KMS-11 (cell line): ENCODE results near the gene CD86.

Experiments used
- H2AFZ ChIP-seq: fragments of 200-600 bp; sonication (generic); 2 replicates; pipeline ENCODE4 v1.6.1; 2016; ENCODE audit warnings: antibody characterized with exemption, mixed run types, low read depth
- H3K27ac ChIP-seq: fragments of 200-600 bp; sonication (generic); 2 replicates; pipeline ENCODE4 v1.6.1; 2016; ENCODE audit warnings: mild to moderate bottlenecking, mixed run types
- H3K27me3 ChIP-seq: fragments of 200-600 bp; sonication (generic); 2 replicates; pipeline ENCODE4 v1.6.1; 2017; ENCODE audit warnings: mild to moderate bottlenecking, low read depth, mixed run types, moderate library complexity; ENCODE audit not compliant: insufficient read depth
- H3K36me3 ChIP-seq: fragments of 200-600 bp; sonication (generic); 2 replicates; pipeline ENCODE4 v1.6.1; 2017; ENCODE audit warnings: mild to moderate bottlenecking, mixed run types; ENCODE audit not compliant: insufficient read depth
- H3K4me1 ChIP-seq: fragments of 200-600 bp; sonication (generic); 2 replicates; pipeline ENCODE4 v1.6.1; 2016; ENCODE audit warnings: mild to moderate bottlenecking, low read depth, mixed run types; ENCODE audit not compliant: poor library complexity, severe bottlenecking
- H3K4me2 ChIP-seq: fragments of 200-600 bp; sonication (generic); 2 replicates; pipeline ENCODE4 v1.7.0; 2016; ENCODE audit warnings: mild to moderate bottlenecking, mixed run types
- H3K4me3 ChIP-seq: fragments of 200-600 bp; sonication (generic); IDR thresholded peaks from 2 replicates; pipeline ENCODE4 v1.6.1; 2017; ENCODE audit warnings: low read depth, low read length, mixed read lengths; ENCODE audit not compliant: insufficient read depth
- H3K79me2 ChIP-seq: fragments of 200-600 bp; sonication (generic); 2 replicates; pipeline ENCODE4 v1.6.1; 2016; ENCODE audit warnings: low read depth, mixed run types; ENCODE audit not compliant: insufficient read depth
- H3K9ac ChIP-seq: fragments of 200-600 bp; sonication (generic); 2 replicates; pipeline ENCODE4 v1.6.1; 2016; ENCODE audit warnings: mild to moderate bottlenecking, mixed run types
- H4K20me1 ChIP-seq: fragments of 200-600 bp; sonication (generic); 2 replicates; pipeline ENCODE4 v1.6.1; 2016; ENCODE audit warnings: mild to moderate bottlenecking, mixed run types; ENCODE audit not compliant: insufficient read depth
- TF ChIP-seq, protein P1 (sequence below): fragments of 200-600 bp; sonication (generic); conservative IDR thresholded peaks from 2 replicates; pipeline ENCODE4 v1.6.1; 2017; ENCODE audit warnings: low read depth, mild to moderate bottlenecking, antibody characterized with exemption, low read length, moderate library complexity, mixed read lengths

The CD86 gene, protein sequence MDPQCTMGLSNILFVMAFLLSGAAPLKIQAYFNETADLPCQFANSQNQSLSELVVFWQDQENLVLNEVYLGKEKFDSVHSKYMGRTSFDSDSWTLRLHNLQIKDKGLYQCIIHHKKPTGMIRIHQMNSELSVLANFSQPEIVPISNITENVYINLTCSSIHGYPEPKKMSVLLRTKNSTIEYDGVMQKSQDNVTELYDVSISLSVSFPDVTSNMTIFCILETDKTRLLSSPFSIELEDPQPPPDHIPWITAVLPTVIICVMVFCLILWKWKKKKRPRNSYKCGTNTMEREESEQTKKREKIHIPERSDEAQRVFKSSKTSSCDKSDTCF

DNA sequence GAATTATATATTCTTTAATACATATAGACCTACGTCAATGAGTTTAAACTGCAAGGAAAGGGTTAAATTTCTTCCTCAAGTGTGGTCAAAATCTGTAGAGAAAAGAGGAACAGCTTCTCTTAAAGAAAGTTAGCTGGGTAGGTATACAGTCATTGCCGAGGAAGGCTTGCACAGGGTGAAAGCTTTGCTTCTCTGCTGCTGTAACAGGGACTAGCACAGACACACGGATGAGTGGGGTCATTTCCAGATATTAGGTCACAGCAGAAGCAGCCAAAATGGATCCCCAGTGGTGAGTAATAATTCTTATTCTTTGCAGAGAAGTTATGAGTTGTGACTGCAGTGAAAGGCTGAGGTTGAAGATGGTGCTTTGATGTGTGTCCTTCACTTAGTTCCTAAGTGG is at the start of gene CD86:
CD86 (plus strand) TSS at position 148 of the 400 bp plus-strand sequence; CDS start at position 276, 128 bp downstream.
- TF ChIP-seq, protein P1, sequence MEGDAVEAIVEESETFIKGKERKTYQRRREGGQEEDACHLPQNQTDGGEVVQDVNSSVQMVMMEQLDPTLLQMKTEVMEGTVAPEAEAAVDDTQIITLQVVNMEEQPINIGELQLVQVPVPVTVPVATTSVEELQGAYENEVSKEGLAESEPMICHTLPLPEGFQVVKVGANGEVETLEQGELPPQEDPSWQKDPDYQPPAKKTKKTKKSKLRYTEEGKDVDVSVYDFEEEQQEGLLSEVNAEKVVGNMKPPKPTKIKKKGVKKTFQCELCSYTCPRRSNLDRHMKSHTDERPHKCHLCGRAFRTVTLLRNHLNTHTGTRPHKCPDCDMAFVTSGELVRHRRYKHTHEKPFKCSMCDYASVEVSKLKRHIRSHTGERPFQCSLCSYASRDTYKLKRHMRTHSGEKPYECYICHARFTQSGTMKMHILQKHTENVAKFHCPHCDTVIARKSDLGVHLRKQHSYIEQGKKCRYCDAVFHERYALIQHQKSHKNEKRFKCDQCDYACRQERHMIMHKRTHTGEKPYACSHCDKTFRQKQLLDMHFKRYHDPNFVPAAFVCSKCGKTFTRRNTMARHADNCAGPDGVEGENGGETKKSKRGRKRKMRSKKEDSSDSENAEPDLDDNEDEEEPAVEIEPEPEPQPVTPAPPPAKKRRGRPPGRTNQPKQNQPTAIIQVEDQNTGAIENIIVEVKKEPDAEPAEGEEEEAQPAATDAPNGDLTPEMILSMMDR = no peak
- peak within 1 kb of the TSS; percentile 18; the same call in 1 of the 2 replicates for H3K4me2 ChIP-seq
- H4K20me1 ChIP-seq = no peaks in the 10 kb centered on the region
- no peaks in the 10 kb centered on the region for H3K79me2 ChIP-seq
- H3K4me1 ChIP-seq = peaks cover 17% of the 10 kb centered on the region
- no peak within 1 kb of the TSS for H3K27ac ChIP-seq
- no peak within 1 kb of the TSS for H2AFZ ChIP-seq
- no peak within 1 kb of the TSS for H3K9ac ChIP-seq
- H3K4me3 ChIP-seq = no peak within 1 kb of the TSS
- H3K36me3 ChIP-seq = no peaks in the 10 kb centered on the region
- H3K27me3 ChIP-seq = no peaks in the 10 kb centered on the region

DNA sequence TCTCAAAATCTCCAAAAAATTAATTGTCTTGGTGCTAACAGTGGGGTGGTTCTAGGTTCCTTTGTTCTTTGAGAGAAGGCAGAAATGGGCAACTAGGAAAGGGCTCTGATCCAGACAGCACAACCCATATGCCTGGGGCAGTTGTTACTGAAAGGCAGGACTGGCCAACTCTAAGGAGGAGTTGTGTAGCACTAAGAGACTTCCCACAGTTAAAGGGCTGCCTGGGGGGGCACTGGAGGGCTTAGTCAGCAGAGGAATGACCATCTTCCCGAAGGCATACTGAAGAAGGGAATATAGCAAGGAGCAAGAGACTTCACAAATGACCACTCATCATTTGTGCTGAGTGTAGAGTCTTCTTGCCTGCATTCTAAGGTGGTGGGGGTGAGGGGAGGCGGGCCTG is 48.9 kb upstream of the CD86 start:
- peaks cover 50% of the 10 kb centered on the region for H3K4me1 ChIP-seq
- no peaks in the 10 kb centered on the region for H3K79me2 ChIP-seq
- H3K27me3 ChIP-seq = no peaks in the 10 kb centered on the region
- no peak overlapping the region for H3K9ac ChIP-seq
- TF ChIP-seq, protein P1 = no peak
- H2AFZ ChIP-seq = no peak overlapping the region
- no peaks in the 10 kb centered on the region for H4K20me1 ChIP-seq
- no peak overlapping the region for H3K4me3 ChIP-seq
- no peak overlapping the region for H3K4me2 ChIP-seq
- peak overlapping the region; percentile 81; the same call in 1 of the 2 replicates for H3K27ac ChIP-seq
- no peaks in the 10 kb centered on the region for H3K36me3 ChIP-seq

DNA sequence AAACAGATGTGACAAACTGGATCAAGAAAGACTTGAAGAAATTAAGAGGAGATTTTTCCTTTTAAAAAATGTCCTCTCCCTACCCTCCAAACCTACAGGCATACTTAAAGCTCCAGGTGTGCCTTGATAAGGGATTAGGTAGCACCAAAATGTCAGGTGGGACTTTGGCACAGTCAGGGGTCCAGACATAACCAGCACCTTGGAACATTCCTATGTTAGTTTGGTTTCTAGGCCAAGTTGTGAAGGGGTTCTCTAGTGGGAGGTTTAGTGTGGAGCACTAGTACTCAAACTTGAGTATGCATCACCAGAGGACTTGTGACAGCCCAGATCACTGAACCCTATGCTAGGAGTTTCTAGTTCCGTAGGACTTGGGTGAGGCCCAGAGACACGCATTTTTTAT is 47.0 kb upstream of the CD86 start:
- H3K27ac ChIP-seq = no peak overlapping the region
- H3K79me2 ChIP-seq = no peaks in the 10 kb centered on the region
- no peak overlapping the region for H3K4me2 ChIP-seq
- no peak overlapping the region for H3K9ac ChIP-seq
- no peaks in the 10 kb centered on the region for H3K27me3 ChIP-seq
- TF ChIP-seq, protein P1 = no peak
- no peaks in the 10 kb centered on the region for H4K20me1 ChIP-seq
- H3K4me3 ChIP-seq = no peak overlapping the region
- peaks cover 43% of the 10 kb centered on the region for H3K4me1 ChIP-seq
- no peak overlapping the region for H2AFZ ChIP-seq
- H3K36me3 ChIP-seq = no peaks in the 10 kb centered on the region

DNA sequence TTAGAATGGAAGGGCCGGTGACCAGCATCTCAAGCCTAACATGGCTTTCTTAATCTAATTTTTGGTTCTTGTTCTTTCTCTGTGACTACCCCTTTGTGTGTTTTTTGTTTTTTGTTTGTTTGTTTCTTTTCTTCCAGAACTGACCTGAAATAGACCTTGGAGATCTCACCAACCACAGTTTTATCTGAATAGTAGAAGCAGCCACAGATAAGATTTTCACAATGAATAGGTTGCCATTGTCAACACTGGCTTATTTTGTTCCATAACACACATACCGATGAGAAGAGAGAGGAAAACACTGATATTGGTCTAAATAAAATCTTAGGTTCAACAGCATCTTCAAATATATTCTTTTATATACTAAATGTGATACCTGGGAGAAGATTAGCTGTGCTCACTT is 44.7 kb upstream of the CD86 start:
- TF ChIP-seq, protein P1 = no peak
- Histone ChIP-seq H3K27ac (no peak overlapping the region), H3K4me2 (no peak overlapping the region), H3K36me3 (no peaks in the 10 kb centered on the region), H4K20me1 (no peaks in the 10 kb centered on the region), H3K9ac (no peak overlapping the region), H3K79me2 (no peaks in the 10 kb centered on the region), H3K27me3 (no peaks in the 10 kb centered on the region), H3K4me1 (peaks cover 20% of the 10 kb centered on the region), H3K4me3 (no peak overlapping the region), H2AFZ (no peak overlapping the region)
